HepG2 (cell line): ENCODE results near the gene NR2F1. TPM values are rescaled to one million over a fixed set of nuclear protein-coding genes. Genes with fewer than 3 reads are reported as not detected.

Source experiments
- ARID5B ChIP-seq: IDR thresholded peaks from 2 replicates; pipeline ENCODE4 v1.4.0; 2020; ENCODE audit warnings: mild to moderate bottlenecking, missing genetic modification reagents
- GABPB1 ChIP-seq: IDR thresholded peaks from 2 replicates; pipeline ENCODE4 v1.6.1; 2016; ENCODE audit warnings: mild to moderate bottlenecking, missing genetic modification reagents, moderate library complexity, missing compliant biosample characterization
- MAZ ChIP-seq, 2 experiments: sonication (generic) in 1 of 2; formaldehyde crosslinking in 1 of 2; IDR thresholded peaks; 2 replicates each; pipeline versions ENCODE4 v1.5.0 to v1.6.1; 2012 to 2020; ENCODE audit warnings: low read depth in 2 of 2, mild to moderate bottlenecking in 2 of 2, borderline replicate concordance in 1 of 2, improper control_type of control experiment in 1 of 2, low read length in 1 of 2, missing genetic modification reagents in 1 of 2, moderate library complexity in 1 of 2
- MBD4 ChIP-seq: IDR thresholded peaks from 2 replicates; pipeline ENCODE4 v1.6.1; 2012; ENCODE audit warnings: low read length, inconsistent platforms, borderline replicate concordance
- MED1 ChIP-seq: sonication (generic); formaldehyde crosslinking; IDR thresholded peaks from 2 replicates; pipeline ENCODE4 v1.4.0; 2020; ENCODE audit warnings: missing genetic modification reagents
- NCOA1 ChIP-seq: sonication (generic); formaldehyde crosslinking; IDR thresholded peaks from 2 replicates; pipeline ENCODE4 v1.9.0; 2021; ENCODE audit warnings: missing genetic modification reagents
- NFIB ChIP-seq: sonication (generic); formaldehyde crosslinking; IDR thresholded peaks from 2 replicates; pipeline ENCODE4 v1.9.0; 2021; ENCODE audit warnings: missing genetic modification reagents, mild to moderate bottlenecking, borderline replicate concordance
- NFIC ChIP-seq: IDR thresholded peaks from 2 replicates; pipeline ENCODE4 v1.6.1; 2012; ENCODE audit warnings: mild to moderate bottlenecking, low read length, inconsistent platforms
- RBAK ChIP-seq: sonication (generic); formaldehyde crosslinking; IDR thresholded peaks from 2 replicates; pipeline ENCODE4 v1.5.1; 2020; ENCODE audit warnings: mild to moderate bottlenecking, missing genetic modification reagents
- RFX3 ChIP-seq: IDR thresholded peaks from 2 replicates; pipeline ENCODE4 v1.6.1; 2016; ENCODE audit warnings: missing biosample characterization, missing genetic modification reagents
- STAG1 ChIP-seq: sonication (generic); formaldehyde crosslinking; IDR thresholded peaks from 2 replicates; pipeline ENCODE4 v1.4.0; 2020; ENCODE audit warnings: missing genetic modification reagents
- TCF12 ChIP-seq, 2 experiments: fragments of 450-650 bp in 1 of 2; sonication (generic) in 1 of 2; formaldehyde crosslinking in 1 of 2; IDR thresholded peaks; 2 replicates each; pipeline versions ENCODE4 v1.6.1 to v1.8.0; 2017 to 2022; ENCODE audit warnings: antibody characterized with exemption in 1 of 2, mild to moderate bottlenecking in 1 of 2, missing genetic modification reagents in 1 of 2, moderate library complexity in 1 of 2
- TFDP2 ChIP-seq: sonication (generic); formaldehyde crosslinking; IDR thresholded peaks from 2 replicates; pipeline ENCODE4 v1.4.0; 2020; ENCODE audit warnings: missing genetic modification reagents
- THAP11 ChIP-seq: IDR thresholded peaks from 2 replicates; pipeline ENCODE4 v1.6.1; 2016; ENCODE audit warnings: missing biosample characterization, missing genetic modification reagents
- TOPORS ChIP-seq: sonication (generic); formaldehyde crosslinking; IDR thresholded peaks from 2 replicates; pipeline ENCODE4 v1.8.0; 2023; ENCODE audit warnings: mild to moderate bottlenecking, missing genetic modification reagents
- ZBTB20 ChIP-seq: sonication (generic); formaldehyde crosslinking; IDR thresholded peaks from 2 replicates; pipeline ENCODE4 v1.8.1; 2023; ENCODE audit warnings: missing genetic modification reagents, low read depth, mild to moderate bottlenecking, borderline replicate concordance
- ZBTB4 ChIP-seq: sonication (generic); formaldehyde crosslinking; IDR thresholded peaks from 2 replicates; pipeline ENCODE4 v1.4.0; 2020; ENCODE audit warnings: missing genetic modification reagents, mild to moderate bottlenecking, borderline replicate concordance
- ZFY ChIP-seq: sonication (generic); formaldehyde crosslinking; IDR thresholded peaks from 2 replicates; pipeline ENCODE4 v1.4.0; 2020; ENCODE audit warnings: missing genetic modification reagents
- ZNF720 ChIP-seq: sonication (generic); formaldehyde crosslinking; IDR thresholded peaks from 2 replicates; pipeline ENCODE4 v1.4.0; 2020; ENCODE audit warnings: missing genetic modification reagents
- ZNF792 ChIP-seq: IDR thresholded peaks from 2 replicates; pipeline ENCODE4 v1.6.1; 2016
- polyA plus RNA-seq, 8 experiments: library from polyadenylated mRNA; depleted of rRNA in 3 of 8; stranded (reverse) in 7 of 8; unstranded in 1 of 8; fragments of >200 nt; fragmentation: Illumina TruSeq in 4 of 8; extraction: Trizol in 4 of 8; gene quantifications; 2 replicates each; pipeline versions ENCODE4 v1.2.1 to v1.2.3, GENCODE V29; 2011 to 2016; ENCODE audit warnings: low read depth in 4 of 8, missing spikeins in 1 of 8, mixed read lengths in 1 of 8; ENCODE audit not compliant: insufficient read depth in 1 of 8
- total RNA-seq, 5 experiments: library from RNA; depleted of rRNA; stranded (reverse); fragments of >200 nt; fragmentation: Illumina TruSeq; extraction: Trizol; gene quantifications; 2 replicates each; pipeline ENCODE4 v1.2.3, GENCODE V29; 2016; ENCODE audit warnings: low read depth in 1 of 5

Gene NR2F1
- total and polyA plus RNA-seq, 2 of the 13 experiments (the other 11 are each of a cell fraction or from before 2014, with no cell fraction given) = 17.1 to 59.7 TPM

- no peak for TF ChIP-seq TFDP2 (CRISPR knock-in tag)
- TF ChIP-seq TOPORS (CRISPR knock-in tag) = peak; percentile 56; the same call in 1 of the 2 replicates
- TF ChIP-seq ZNF792 (CRISPR knock-in tag) = no peak
- no peak; the same call in 1 of the 2 replicates for TF ChIP-seq GABPB1 (CRISPR knock-in tag)
- TF ChIP-seq MBD4 = no peak
- peak; percentile 96; the same call in 1 of the 2 replicates for TF ChIP-seq ZBTB20 (CRISPR knock-in tag)
- TF ChIP-seq ZNF720 = no peak
- peak; percentile 73 for TF ChIP-seq MED1 (CRISPR knock-in tag)
- TF ChIP-seq TCF12 (IDR thresholded peaks at IDR 0.05) = no peak
- no peak for TF ChIP-seq TCF12 (CRISPR knock-in tag; IDR thresholded peaks at IDR 0.05)
- no peak for TF ChIP-seq ZBTB4 (CRISPR knock-in tag)
- TF ChIP-seq RFX3 (CRISPR knock-in tag) = peak; percentile 36; the same call in 1 of the 2 replicates
- no peak for TF ChIP-seq NFIC
- peak; percentile 98 for TF ChIP-seq MAZ (IDR thresholded peaks at IDR 0.05; ENCODE audit: borderline replicate concordance, low read depth, low read length)
- TF ChIP-seq MAZ (CRISPR knock-in tag; IDR thresholded peaks at IDR 0.05; ENCODE audit: low read depth) = peak; percentile 87
- TF ChIP-seq STAG1 (CRISPR knock-in tag) = no peak
- no peak for TF ChIP-seq RBAK
- peak; percentile 66 for TF ChIP-seq ARID5B (CRISPR knock-in tag)
- no peak; the same call in 1 of the 2 replicates for TF ChIP-seq THAP11 (CRISPR knock-in tag)
- TF ChIP-seq NFIB = no peak
- no peak for TF ChIP-seq NCOA1 (CRISPR knock-in tag)
- TF ChIP-seq ZFY (CRISPR knock-in tag) = no peak
Measured at GRCh38 chr5:93582677-93583438, at the start of gene NR2F1 (continued).
